Retinal pigment epithelial cell (primary cell): Measurements from ENCODE around the gene TMEM147.

Experiments used
- DNase-seq: peaks from one replicate; pipeline ENCODE4 v3.0.0-alpha.2; 2010; ENCODE audit warnings: low read depth
- H3K4me3 ChIP-seq: 2 replicates; pipeline ENCODE4 v1.5.1; 2011; ENCODE audit warnings: mild to moderate bottlenecking, low read length, control low read depth, moderate library complexity
- TF ChIP-seq, protein P1 (sequence below): conservative IDR thresholded peaks from 2 replicates; pipeline ENCODE4 v1.5.1; 2011; ENCODE audit warnings: low read depth, low read length, control low read depth, inconsistent platforms

TMEM147 gene

DNA sequence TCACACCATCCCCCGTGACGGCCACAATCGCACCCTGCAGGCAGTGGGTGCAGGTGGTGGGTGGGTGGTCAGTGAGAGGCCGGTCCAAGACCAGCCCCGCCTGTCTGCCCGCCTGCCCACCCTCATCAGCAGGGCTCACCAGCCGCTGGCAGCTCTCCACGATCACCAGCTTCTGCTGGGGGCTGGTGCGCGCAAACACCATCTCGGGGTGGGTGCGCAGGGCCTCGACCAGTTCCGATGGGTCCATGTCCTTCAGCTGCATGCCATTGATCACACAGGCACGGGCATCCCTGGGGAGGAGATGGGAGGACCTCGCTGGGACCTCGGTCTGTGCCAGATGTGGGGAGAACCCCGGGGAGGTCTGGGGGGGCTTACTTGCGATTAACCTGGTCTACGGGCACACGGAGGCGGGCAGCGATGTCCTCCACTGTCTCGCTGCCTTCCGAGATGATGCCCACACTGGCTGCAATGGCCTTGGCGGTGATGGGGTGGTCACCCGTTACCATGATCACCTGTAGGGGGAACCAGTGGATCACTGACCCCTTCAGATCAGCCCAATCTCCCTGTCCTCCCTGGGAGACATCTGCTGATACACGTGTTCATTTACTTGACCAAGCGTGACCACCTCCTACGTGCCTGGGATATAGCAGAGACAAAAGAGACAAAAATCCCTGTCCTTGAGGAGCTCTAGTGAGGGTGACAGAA lies 10.0 kb downstream of the TMEM147 start:
- no peak overlapping the region for H3K4me3 ChIP-seq
- TF ChIP-seq, protein P1, sequence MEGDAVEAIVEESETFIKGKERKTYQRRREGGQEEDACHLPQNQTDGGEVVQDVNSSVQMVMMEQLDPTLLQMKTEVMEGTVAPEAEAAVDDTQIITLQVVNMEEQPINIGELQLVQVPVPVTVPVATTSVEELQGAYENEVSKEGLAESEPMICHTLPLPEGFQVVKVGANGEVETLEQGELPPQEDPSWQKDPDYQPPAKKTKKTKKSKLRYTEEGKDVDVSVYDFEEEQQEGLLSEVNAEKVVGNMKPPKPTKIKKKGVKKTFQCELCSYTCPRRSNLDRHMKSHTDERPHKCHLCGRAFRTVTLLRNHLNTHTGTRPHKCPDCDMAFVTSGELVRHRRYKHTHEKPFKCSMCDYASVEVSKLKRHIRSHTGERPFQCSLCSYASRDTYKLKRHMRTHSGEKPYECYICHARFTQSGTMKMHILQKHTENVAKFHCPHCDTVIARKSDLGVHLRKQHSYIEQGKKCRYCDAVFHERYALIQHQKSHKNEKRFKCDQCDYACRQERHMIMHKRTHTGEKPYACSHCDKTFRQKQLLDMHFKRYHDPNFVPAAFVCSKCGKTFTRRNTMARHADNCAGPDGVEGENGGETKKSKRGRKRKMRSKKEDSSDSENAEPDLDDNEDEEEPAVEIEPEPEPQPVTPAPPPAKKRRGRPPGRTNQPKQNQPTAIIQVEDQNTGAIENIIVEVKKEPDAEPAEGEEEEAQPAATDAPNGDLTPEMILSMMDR = peak; percentile 50
- no peak for DNase-seq

DNA sequence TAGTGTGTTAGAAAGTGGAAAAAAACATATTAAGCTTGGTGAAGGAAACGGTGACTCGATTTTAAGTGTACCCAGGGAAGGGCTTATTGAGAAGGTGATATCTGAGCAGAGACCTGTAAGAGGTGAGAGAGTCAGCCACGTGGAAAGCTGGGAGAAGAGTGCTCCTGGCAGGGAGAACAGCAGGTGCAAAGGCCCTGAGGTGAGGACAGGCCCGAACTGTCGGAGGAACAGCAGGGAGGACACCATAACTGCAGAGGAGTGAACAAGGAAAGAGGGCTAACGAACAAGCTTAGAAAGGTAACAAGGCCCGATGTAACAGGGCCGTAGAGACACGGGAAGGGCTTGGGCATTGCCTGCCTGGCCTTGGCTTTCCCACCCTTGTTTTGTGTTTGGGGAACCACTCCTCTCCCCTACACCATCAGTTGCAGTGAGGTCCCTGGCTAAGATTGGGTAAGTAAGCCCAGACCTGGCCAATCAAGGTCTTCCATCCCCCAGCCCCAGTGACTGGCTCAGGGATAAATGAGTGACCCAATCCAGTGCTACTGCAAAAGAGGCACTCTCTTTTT lies 10.7 kb downstream of the TMEM147 start:
- TF ChIP-seq, protein P1 = no peak
- DNase-seq = no peak
- H3K4me3 ChIP-seq = no peak overlapping the region

DNA sequence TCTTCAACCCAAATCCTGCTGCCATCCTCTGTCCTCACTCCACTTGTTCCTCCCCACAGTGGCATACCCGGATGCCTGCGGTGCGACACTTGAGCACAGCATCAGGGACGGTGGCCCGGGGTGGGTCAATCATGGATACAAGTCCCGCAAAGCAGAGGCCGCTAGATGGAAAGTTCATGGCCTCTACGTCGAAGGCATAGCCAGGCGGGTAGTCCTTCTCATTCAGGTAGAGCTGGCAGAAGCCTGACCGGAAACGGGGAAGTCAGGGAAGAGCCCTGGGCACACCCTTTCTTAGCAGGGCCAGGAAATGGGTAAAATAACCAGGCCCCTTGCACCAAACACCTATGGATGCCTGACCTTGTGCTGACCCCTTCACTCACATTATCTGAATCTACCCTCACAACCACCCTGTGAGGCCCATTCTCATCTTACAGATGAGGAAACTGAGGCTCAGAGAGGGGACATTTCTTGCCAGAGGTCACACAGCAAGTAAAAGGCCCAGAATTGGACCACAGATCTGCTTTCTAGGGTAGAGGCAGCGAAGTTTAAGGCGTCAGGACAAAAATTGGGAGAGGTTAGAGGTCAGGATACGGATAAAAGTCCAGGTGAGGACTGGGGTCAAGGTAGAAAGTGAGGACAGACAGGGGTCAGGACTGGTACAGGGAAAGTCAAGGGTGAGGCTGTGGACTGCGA lies 11.6 kb downstream of the TMEM147 start:
- no peak for DNase-seq
- TF ChIP-seq, protein P1 = no peak
- no peak overlapping the region for H3K4me3 ChIP-seq

DNA sequence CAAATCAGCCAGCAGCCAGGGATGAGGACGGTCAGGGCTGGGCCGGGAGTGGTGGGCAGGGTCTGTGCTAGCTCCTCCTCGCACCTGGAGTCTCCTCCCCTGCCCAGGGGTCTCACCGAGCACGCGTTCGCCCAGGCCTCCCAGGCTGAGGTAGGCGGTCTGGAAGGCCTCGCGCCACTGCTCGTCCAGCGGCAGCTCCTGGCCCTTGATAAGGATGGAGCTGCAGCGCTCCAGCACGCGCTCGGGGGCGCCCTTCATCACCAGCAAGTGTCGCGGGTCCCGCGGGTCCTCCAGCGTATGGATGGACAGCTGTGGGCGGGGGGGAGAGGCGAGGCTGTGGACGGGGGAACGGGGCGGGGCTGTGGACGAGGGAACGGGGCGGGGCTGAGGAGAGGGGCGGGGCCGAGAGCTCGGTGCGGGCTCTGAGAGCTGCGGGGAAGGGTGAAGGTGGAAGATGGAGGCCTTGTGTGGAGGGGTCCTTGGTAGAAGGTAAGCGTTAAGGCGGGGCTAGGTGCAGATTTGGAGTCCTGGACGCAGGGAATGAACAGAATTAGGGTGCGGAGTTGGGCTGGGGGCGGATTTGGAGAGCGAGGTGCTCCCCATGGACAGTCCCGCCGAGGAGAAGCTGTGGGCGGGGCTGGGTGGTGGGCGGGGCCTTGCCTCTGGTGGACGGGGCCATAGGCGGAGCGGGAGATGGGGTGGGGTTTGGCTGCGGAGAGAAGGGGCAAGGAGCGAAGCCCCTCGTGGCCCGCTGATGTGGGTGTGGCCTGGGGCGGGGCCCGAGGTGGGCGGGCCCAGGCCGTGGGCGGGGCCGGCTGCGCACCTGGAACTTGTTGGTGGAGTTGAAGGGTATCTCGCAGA lies 12.3 kb downstream of the TMEM147 start:
- no peak for DNase-seq
- H3K4me3 ChIP-seq = peak overlapping the region; percentile 60

DNA sequence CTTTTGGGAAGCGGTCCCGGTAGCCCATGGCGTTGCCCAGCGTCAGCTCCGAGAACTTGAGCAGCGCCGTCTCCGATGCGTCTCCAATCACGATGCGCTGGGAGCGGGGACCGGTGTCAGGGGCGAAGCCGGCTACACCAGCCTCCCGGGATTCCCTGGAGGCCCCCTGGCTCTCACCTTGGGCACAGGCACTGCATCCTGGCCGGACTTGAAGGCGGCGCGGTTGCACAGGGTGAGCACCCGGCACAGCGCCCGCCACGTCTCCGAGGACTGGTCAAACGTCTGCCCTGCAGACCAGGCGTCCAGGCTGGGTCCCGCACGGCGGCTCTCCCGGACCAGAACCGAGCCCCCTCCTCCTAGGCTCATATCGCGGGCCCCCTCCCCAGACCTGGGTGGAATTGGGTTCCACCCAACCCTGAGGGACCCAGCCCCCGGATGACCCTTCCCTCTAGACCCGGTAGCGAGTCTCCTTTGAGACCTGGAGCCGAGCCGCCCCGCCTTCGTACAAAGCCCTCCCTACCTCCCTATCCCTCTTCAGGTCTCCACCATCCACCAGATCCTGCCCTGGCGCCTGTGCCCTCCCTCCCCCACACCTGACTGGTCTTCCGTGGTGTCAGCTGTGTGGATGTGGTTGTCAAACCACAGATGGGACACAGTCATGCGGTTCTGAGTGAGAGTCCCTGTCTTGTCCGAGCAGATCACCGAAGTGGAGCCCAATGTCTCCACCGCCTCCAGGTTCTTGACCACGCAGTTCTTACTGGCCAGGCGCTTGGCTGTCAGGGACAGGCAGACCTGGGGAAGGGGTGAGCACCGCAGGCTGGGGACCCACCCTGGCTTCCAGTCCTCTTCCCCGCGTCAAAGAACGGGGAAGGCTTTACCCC lies 13.2 kb downstream of the TMEM147 start:
- peak overlapping the region; percentile 60 for H3K4me3 ChIP-seq
- TF ChIP-seq, protein P1 = no peak
- DNase-seq = no peak

More for the DNA sequence above, 12.3 kb downstream of the TMEM147 start:
- TF ChIP-seq, protein P1 = no peak

DNA sequence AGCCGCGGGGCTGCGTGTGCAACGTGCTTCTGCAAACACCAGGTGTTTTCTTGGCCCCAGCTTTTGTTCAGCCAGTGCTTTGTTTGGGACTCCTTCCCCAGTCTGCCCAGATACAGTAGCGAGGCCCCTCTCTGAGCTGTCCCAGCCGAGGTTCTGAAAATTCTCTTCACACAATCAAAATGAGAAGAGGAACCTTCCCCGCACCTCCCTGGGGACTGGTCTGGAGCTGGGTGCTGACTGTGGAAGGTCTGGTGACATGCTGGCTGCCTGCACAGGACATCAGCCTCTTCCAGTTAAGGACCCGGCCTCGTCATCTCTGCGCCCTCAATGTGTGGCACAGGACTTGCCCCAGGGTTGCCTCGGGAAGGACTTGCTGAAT lies 13.8 kb downstream of the TMEM147 start:
- TF ChIP-seq, protein P1 = no peak
- DNase-seq = no peak
- no peak overlapping the region for H3K4me3 ChIP-seq
